Fibroblast of villous mesenchyme (primary cell): Measurements from ENCODE around the gene IPCEF1. TPM values are rescaled to one million over a fixed set of nuclear protein-coding genes. Genes with fewer than 3 reads are reported as not detected.

ENCODE experiments used
- DNase-seq: peaks from one replicate; pipeline ENCODE4 v3.0.0-alpha.2; 2010; ENCODE audit warnings: low read depth
- H3K4me3 ChIP-seq: 2 replicates; pipeline ENCODE4 v1.5.1; 2011; ENCODE audit warnings: low read depth, mild to moderate bottlenecking, low read length
- total RNA-seq: library from RNA; depleted of rRNA; stranded (reverse); fragments of >200 nt; gene quantifications from 2 replicates; pipeline ENCODE4 v1.2.3, GENCODE V29; 2012
- TF ChIP-seq, protein P1 (sequence below): IDR thresholded peaks from 2 replicates; pipeline ENCODE4 v1.5.1; 2012; ENCODE audit warnings: low read depth, mild to moderate bottlenecking, low read length; ENCODE audit not compliant: insufficient read depth

The IPCEF1 gene
- total RNA-seq, 1 donor: 0.86 TPM

DNA sequence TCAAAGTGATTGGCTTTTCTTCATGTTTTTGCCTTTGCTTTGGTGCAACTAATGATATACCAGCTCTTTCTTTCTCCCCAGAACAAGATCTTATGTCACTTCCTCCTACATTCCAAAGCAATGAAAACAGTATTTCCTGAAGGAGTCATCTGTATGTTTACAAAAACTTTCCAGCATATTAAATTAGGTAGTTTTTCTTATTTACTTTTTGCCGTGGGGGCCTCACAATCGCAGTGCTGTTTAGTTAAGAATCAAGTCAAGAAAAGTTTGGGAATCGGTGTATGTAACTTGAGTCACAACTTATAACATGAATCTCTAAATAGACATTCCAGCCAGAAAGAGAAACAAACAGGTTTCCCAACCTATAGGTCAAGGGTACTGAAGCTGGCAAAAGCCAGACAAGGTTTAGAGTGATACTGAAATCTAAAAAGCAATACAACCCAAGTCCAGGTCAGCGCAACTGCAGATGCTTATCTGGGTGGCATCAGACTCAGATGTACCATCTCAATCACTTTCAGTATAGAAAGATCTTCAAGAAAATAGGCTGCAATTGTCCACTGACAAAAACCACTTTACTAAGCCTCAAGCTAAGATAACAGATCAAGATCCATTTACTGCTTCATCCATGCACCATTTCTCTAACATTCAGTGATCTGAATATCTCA, 63.6 kb downstream of the IPCEF1 start:
- peak; percentile 75 for DNase-seq
- no peak overlapping the region for H3K4me3 ChIP-seq
- TF ChIP-seq, protein P1, sequence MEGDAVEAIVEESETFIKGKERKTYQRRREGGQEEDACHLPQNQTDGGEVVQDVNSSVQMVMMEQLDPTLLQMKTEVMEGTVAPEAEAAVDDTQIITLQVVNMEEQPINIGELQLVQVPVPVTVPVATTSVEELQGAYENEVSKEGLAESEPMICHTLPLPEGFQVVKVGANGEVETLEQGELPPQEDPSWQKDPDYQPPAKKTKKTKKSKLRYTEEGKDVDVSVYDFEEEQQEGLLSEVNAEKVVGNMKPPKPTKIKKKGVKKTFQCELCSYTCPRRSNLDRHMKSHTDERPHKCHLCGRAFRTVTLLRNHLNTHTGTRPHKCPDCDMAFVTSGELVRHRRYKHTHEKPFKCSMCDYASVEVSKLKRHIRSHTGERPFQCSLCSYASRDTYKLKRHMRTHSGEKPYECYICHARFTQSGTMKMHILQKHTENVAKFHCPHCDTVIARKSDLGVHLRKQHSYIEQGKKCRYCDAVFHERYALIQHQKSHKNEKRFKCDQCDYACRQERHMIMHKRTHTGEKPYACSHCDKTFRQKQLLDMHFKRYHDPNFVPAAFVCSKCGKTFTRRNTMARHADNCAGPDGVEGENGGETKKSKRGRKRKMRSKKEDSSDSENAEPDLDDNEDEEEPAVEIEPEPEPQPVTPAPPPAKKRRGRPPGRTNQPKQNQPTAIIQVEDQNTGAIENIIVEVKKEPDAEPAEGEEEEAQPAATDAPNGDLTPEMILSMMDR: no peak

DNA sequence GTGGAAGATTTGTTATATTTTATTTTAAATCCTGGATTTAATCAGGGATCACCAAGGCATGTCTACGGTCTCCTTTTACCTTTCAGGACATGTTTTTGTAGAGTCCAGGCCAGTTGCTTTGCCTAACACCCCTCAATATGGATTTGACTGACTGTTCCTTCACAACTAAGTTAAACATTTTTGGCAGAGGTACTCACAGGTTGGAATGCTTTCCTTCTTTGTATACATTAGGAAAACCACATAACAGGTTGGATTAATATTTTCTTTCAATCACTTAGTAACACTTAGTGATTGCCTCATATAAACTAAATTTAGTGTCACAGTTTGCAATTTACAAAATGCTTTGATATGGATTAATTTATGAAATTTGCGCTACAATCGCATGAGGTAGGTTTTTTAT, 64.5 kb downstream of the IPCEF1 start:
- TF ChIP-seq, protein P1: no peak
- DNase-seq: no peak
- H3K4me3 ChIP-seq: no peak overlapping the region

DNA sequence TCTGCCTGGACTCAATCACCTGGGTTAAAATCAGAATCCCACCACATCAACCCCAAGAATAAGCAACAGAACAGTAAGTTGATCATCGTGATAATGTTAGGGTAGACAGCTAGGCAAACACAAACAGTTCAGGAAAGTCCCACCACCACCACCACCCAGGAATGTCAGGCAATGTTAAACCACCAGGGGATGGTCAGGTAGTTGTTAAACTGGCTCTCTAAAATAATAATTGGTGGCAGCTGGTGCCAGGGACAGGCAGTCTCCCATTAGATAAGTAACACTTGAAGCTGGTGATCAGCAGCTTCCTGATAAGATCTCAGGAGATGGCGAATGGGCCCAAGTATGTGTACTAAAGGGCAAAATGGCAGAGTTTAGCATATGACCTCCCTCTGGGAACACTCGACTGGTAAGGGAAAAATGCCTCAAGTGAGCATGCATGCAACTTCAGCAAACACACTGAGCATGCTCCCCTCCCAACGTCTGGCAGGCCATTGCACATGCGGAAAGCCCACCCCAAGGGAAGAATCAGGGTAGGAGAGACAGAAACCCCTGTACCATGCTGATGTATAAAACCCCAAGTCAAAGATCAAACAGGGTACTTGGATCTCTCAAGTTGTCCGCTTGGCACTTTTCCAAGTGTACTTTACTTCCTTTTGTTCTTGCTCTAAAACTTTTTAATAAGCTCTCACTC, 66.6 kb downstream of the IPCEF1 start:
- no peak overlapping the region for H3K4me3 ChIP-seq
- DNase-seq: no peak
- TF ChIP-seq, protein P1: no peak

DNA sequence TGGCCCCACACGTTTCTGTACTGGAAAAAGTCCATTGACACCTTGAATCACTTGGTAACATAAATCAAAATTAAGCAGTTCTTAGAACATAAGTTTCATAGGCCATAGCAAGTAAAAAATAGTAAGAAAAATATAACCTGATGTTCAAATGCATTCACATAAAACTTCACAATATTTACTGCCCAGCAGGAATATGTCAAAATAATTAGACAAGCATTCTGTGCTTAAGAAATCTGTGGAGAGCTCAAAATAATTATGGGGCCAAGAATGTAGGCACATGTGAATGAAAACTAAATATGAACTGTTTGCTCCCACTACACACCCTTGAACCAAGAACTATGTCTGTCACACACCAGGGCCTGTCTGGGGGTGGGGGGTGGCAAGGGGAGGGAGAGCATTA, 70.8 kb downstream of the IPCEF1 start:
- peak; percentile 52 for DNase-seq
- H3K4me3 ChIP-seq: no peak overlapping the region
- TF ChIP-seq, protein P1: no peak

DNA sequence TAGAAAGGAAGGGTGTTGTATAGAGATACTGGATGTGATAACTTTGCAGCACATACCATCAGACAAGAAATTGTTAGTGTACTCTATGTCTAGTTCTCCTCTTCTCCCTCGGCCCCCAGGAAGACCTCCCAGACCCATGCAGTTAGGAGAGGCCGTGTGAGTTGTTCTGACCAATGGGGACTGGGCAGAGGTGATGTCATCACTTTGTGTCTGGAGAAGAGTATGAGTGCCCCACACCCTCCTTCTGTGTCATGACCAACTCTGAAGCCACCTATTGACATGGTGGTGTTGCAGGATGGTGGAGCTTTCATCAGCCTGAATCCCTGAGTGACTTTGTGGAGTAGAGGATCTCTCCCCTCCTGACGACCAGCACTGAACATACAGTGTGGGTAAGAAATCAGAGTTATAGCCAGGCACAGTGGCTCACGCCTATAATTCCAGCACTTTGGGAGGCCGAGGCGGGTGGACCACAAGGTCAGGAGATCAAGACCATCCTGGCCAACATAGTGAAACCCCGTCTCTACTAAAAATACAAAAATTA, 72.2 kb downstream of the IPCEF1 start:
- no peak for DNase-seq
- TF ChIP-seq, protein P1: no peak
- H3K4me3 ChIP-seq: no peak overlapping the region

DNA sequence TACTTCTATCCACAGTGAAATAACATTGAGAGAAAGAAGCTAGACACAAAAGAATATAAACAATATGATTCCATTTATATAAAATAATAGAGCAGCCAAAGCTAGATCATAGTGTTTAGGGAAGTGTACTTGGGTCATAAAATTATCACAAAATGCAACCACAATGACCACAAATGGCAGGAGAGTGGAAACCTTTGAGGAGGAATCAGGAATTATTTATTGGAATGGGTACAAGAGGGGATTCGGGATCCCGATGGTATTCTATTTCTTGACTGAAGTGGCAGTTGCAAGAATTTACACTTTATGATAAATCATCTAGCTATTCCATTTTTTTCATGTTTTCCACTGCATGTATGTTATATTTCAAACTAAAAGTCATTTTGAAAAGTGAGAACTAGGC, 76.1 kb downstream of the IPCEF1 start:
- H3K4me3 ChIP-seq: no peak overlapping the region
- no peak for DNase-seq
- TF ChIP-seq, protein P1: no peak
